HepG2 (cell line): ENCODE data around the gene PPP1R9B. TPM values are rescaled to one million over a fixed set of nuclear protein-coding genes. Genes with fewer than 3 reads are reported as not detected.

Source experiments
- FUBP1 ChIP-seq: sonication (generic); formaldehyde crosslinking; IDR thresholded peaks from 2 replicates; pipeline ENCODE4 v1.5.1; 2020; ENCODE audit warnings: missing genetic modification reagents, mild to moderate bottlenecking, borderline replicate concordance
- PCBP2 ChIP-seq: fragments of 200-400 bp; formaldehyde crosslinking; optimal IDR thresholded peaks from 2 replicates; pipeline ENCODE3; 2018; ENCODE audit warnings: low read length, low read depth; ENCODE audit not compliant: poor library complexity, severe bottlenecking
- ZFYVE20 ChIP-seq: sonication (generic); formaldehyde crosslinking; IDR thresholded peaks from 2 replicates; pipeline ENCODE4 v1.8.0; 2023; ENCODE audit warnings: low read depth, mild to moderate bottlenecking, moderate library complexity, missing genetic modification reagents, borderline replicate concordance
- ZNF431 ChIP-seq: sonication (generic); formaldehyde crosslinking; IDR thresholded peaks from 2 replicates; pipeline ENCODE4 v1.9.0; 2022; ENCODE audit warnings: missing genetic modification reagents, low read depth, mild to moderate bottlenecking, borderline replicate concordance
- ZNF775 ChIP-seq: sonication (generic); formaldehyde crosslinking; IDR thresholded peaks from 2 replicates; pipeline ENCODE4 v1.4.0; 2020; ENCODE audit warnings: missing genetic modification reagents, mild to moderate bottlenecking, moderate library complexity, borderline replicate concordance
- polyA plus RNA-seq, 8 experiments: library from polyadenylated mRNA; depleted of rRNA in 3 of 8; stranded (reverse) in 7 of 8; unstranded in 1 of 8; fragments of >200 nt; fragmentation: Illumina TruSeq in 4 of 8; extraction: Trizol in 4 of 8; gene quantifications; 2 replicates each; pipeline versions ENCODE4 v1.2.1 to v1.2.3, GENCODE V29; 2011 to 2016; ENCODE audit warnings: low read depth in 4 of 8, missing spikeins in 1 of 8, mixed read lengths in 1 of 8; ENCODE audit not compliant: insufficient read depth in 1 of 8
- total RNA-seq, 5 experiments: library from RNA; depleted of rRNA; stranded (reverse); fragments of >200 nt; fragmentation: Illumina TruSeq; extraction: Trizol; gene quantifications; 2 replicates each; pipeline ENCODE4 v1.2.3, GENCODE V29; 2016; ENCODE audit warnings: low read depth in 1 of 5
- TF ChIP-seq, protein P1 (sequence below), 2 experiments: fragments of 450-650 bp in 1 of 2; sonication (generic) in 1 of 2; formaldehyde crosslinking in 1 of 2; IDR thresholded peaks; 2 replicates each; pipeline versions ENCODE4 v1.6.1 to v1.8.0; 2016 to 2022; ENCODE audit warnings: antibody characterized with exemption in 1 of 2, mild to moderate bottlenecking in 1 of 2, missing genetic modification reagents in 1 of 2

PPP1R9B gene
- total and polyA plus RNA-seq, 2 of the 13 experiments (the other 11 are each of a cell fraction or from before 2014, with no cell fraction given) = 9.4 to 15.8 TPM

GRCh38 chr17:50139950-50140885, 10.3 kb downstream of the PPP1R9B start (continued):
- TF ChIP-seq FUBP1 (CRISPR knock-in tag) = no peak
- no peak for TF ChIP-seq ZNF775 (CRISPR knock-in tag)
- TF ChIP-seq PCBP2 = no peak
- TF ChIP-seq, protein P1, sequence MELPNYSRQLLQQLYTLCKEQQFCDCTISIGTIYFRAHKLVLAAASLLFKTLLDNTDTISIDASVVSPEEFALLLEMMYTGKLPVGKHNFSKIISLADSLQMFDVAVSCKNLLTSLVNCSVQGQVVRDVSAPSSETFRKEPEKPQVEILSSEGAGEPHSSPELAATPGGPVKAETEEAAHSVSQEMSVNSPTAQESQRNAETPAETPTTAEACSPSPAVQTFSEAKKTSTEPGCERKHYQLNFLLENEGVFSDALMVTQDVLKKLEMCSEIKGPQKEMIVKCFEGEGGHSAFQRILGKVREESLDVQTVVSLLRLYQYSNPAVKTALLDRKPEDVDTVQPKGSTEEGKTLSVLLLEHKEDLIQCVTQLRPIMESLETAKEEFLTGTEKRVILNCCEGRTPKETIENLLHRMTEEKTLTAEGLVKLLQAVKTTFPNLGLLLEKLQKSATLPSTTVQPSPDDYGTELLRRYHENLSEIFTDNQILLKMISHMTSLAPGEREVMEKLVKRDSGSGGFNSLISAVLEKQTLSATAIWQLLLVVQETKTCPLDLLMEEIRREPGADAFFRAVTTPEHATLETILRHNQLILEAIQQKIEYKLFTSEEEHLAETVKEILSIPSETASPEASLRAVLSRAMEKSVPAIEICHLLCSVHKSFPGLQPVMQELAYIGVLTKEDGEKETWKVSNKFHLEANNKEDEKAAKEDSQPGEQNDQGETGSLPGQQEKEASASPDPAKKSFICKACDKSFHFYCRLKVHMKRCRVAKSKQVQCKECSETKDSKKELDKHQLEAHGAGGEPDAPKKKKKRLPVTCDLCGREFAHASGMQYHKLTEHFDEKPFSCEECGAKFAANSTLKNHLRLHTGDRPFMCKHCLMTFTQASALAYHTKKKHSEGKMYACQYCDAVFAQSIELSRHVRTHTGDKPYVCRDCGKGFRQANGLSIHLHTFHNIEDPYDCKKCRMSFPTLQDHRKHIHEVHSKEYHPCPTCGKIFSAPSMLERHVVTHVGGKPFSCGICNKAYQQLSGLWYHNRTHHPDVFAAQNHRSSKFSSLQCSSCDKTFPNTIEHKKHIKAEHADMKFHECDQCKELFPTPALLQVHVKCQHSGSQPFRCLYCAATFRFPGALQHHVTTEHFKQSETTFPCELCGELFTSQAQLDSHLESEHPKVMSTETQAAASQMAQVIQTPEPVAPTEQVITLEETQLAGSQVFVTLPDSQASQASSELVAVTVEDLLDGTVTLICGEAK (IDR thresholded peaks at IDR 0.05) = no peak
- TF ChIP-seq, protein P1 (CRISPR knock-in tag; IDR thresholded peaks at IDR 0.05) = no peak
- no peak for TF ChIP-seq ZFYVE20 (CRISPR knock-in tag)
- TF ChIP-seq ZNF431 (CRISPR knock-in tag) = no peak
- TF ChIP-seq, all 625 proteins: peak for 64
